HepG2 (cell line): ENCODE results near the gene RNF150. TPM values are rescaled to one million over a fixed set of nuclear protein-coding genes. Genes with fewer than 3 reads are reported as not detected.

Experiments
- ATAC-seq: fragments of 200-7000 bp; cut with Tn5 transposase; 3 replicates; pipeline ENCODE4 v1.9.1; 2020; ENCODE audit warnings: mild to moderate bottlenecking, moderate library complexity
- BruUV-seq: library from RNA; stranded (reverse); fragments of 400-500 nt; replicated peaks from 2 replicates; lab custom pipeline; 2021; lab: Mats Ljungman, UMichigan
- CTCF ChIA-PET: fragments of 300-600 bp; formaldehyde crosslinking; extraction: SDS; loops from one replicate; lab custom pipeline; 2021; ENCODE audit warnings: low total read pairs, inconsistent platforms, low intra/inter-chr PET ratio; lab: Yijun Ruan, JAX
- POLR2A ChIA-PET: fragments of 350-600 bp; sonication (Branson Sonifier 250); formaldehyde crosslinking; loops from one replicate; lab custom pipeline; 2020; ENCODE audit warnings: antibody characterized with exemption, inconsistent platforms; lab: Yijun Ruan, JAX
- DNase-seq: peaks from one replicate; pipeline ENCODE4 v3.0.0-alpha.2; 2015; ENCODE audit warnings: low spot score
- FAIRE-seq: peaks from 3 replicates; lab custom pipeline; 2011; peaks lifted over from hg19 to GRCh38; lab: Jason Lieb, UNC
- H2AFZ ChIP-seq: one replicate; pipeline ENCODE4 v1.6.1; 2011; ENCODE audit warnings: low read length, inconsistent platforms
- H3K27ac ChIP-seq: fragments of 300-600 bp; 3 replicates; pipeline ENCODE4 v1.8.0; 2011; ENCODE audit warnings: mixed run types, mild to moderate bottlenecking, mixed read lengths, low read length, inconsistent platforms; ENCODE audit not compliant: insufficient read depth; ENCODE audit errors: extremely low read length
- H3K27me3 ChIP-seq, 2 experiments: fragments of 200-600 bp in 1 of 2; 2 replicates in 1 of 2; 3 replicates in 1 of 2; pipeline versions ENCODE4 v1.6.0 to v1.8.0; 2011; ENCODE audit warnings: low read length in 2 of 2, mild to moderate bottlenecking in 2 of 2, moderate library complexity in 2 of 2, inconsistent platforms in 1 of 2; ENCODE audit not compliant: insufficient read depth in 2 of 2, control insufficient read depth in 1 of 2
- H3K36me3 ChIP-seq, 2 experiments: fragments of 200-600 bp in 1 of 2; replicated peaks in 1 of 2; 2 replicates in 1 of 2; 3 replicates in 1 of 2; pipeline versions ENCODE4 v1.5.1 to v1.8.0; 2011; ENCODE audit warnings: low read length in 2 of 2, inconsistent platforms in 1 of 2; ENCODE audit not compliant: insufficient read depth in 2 of 2, control insufficient read depth in 1 of 2
- H3K4me1 ChIP-seq: 2 replicates; pipeline ENCODE4 v1.5.1; 2012; ENCODE audit warnings: low read length, inconsistent platforms; ENCODE audit not compliant: insufficient read depth
- H3K4me2 ChIP-seq: 2 replicates; pipeline ENCODE4 v1.6.0; 2011; ENCODE audit warnings: low read depth, low read length, inconsistent platforms
- H3K4me3 ChIP-seq, 3 experiments: fragments of 200-600 bp in 1 of 3; sonication (generic), shearing (Covaris generic) in 1 of 3; replicated peaks in 1 of 3; 2 replicates each; pipeline ENCODE4 v1.5.1; 2011 to 2016; ENCODE audit warnings: low read length in 3 of 3, inconsistent platforms in 2 of 3, low read depth in 2 of 3, mild to moderate bottlenecking in 2 of 3, control low read depth in 1 of 3, mixed read lengths in 1 of 3; ENCODE audit not compliant: insufficient read depth in 1 of 3
- H3K79me2 ChIP-seq: one replicate; pipeline ENCODE4 v1.6.1; 2011; ENCODE audit warnings: low read length, inconsistent platforms; ENCODE audit not compliant: insufficient read depth
- H3K9ac ChIP-seq: 2 replicates; pipeline ENCODE4 v1.6.0; 2011; ENCODE audit warnings: mild to moderate bottlenecking, low read depth, low read length, inconsistent platforms; ENCODE audit not compliant: insufficient read depth
- H3K9me3 ChIP-seq: 2 replicates; pipeline ENCODE4 v1.5.1; 2012; ENCODE audit warnings: mild to moderate bottlenecking, low read length
- H4K20me1 ChIP-seq: 2 replicates; pipeline ENCODE4 v1.6.0; 2011; ENCODE audit warnings: inconsistent platforms, mild to moderate bottlenecking, low read length, moderate library complexity; ENCODE audit not compliant: insufficient read depth
- CBX5 ChIP-seq: sonication (generic); formaldehyde crosslinking; IDR thresholded peaks from 2 replicates; pipeline ENCODE4 v1.4.0; 2020; ENCODE audit warnings: missing genetic modification reagents, borderline replicate concordance
- MED8 ChIP-seq: sonication (generic); formaldehyde crosslinking; IDR thresholded peaks from 2 replicates; pipeline ENCODE4 v1.8.1; 2023; ENCODE audit warnings: mild to moderate bottlenecking, missing genetic modification reagents; ENCODE audit not compliant: insufficient replicate concordance
- MIER3 ChIP-seq: IDR thresholded peaks from 2 replicates; pipeline ENCODE4 v1.6.1; 2016; ENCODE audit warnings: missing compliant biosample characterization, borderline replicate concordance
- PRDM4 ChIP-seq: sonication (generic); formaldehyde crosslinking; IDR thresholded peaks from 2 replicates; pipeline ENCODE4 v1.9.0; 2021; ENCODE audit warnings: missing genetic modification reagents, borderline replicate concordance
- ZBTB3 ChIP-seq: sonication (generic); formaldehyde crosslinking; IDR thresholded peaks from 2 replicates; pipeline ENCODE4 v1.4.0; 2020; ENCODE audit warnings: low read depth, mild to moderate bottlenecking, moderate library complexity, missing genetic modification reagents, borderline replicate concordance
- ZBTB33 ChIP-seq: sonication (generic); formaldehyde crosslinking; IDR thresholded peaks from 2 replicates; pipeline ENCODE4 v1.4.0; 2020; ENCODE audit warnings: missing genetic modification reagents
- ZKSCAN5 ChIP-seq: sonication (generic); formaldehyde crosslinking; IDR thresholded peaks from 2 replicates; pipeline ENCODE4 v1.5.1; 2020; ENCODE audit warnings: mild to moderate bottlenecking, missing genetic modification reagents
- ZNF17 ChIP-seq: sonication (generic); formaldehyde crosslinking; IDR thresholded peaks from 2 replicates; pipeline ENCODE4 v1.5.0; 2020; ENCODE audit warnings: mild to moderate bottlenecking, missing genetic modification reagents
- ZNF614 ChIP-seq: IDR thresholded peaks from 2 replicates; pipeline ENCODE4 v1.6.1; 2018; ENCODE audit warnings: missing biosample characterization, missing genetic modification reagents, inconsistent platforms, borderline replicate concordance
- ZNF800 ChIP-seq: sonication (generic); formaldehyde crosslinking; IDR thresholded peaks from 2 replicates; pipeline ENCODE4 v1.4.0; 2020; ENCODE audit warnings: missing genetic modification reagents
- WGBS: methylation state at CpG from one replicate; pipeline ENCODE4 v1.1.6; 2017; ENCODE audit warnings: low lambda C conversion rate; 5-methylcytosine and 5-hydroxymethylcytosine counted together
- in situ Hi-C: cut with HindIII; loops from 2 replicates; pipeline ENCODE4 v1.10.0; 2017; ENCODE audit warnings: low pct_unique_long_range_greater_than_20kb; ENCODE audit not compliant: extremely low pct_ligation_motif_present
- intact Hi-C: fragments of 100-400 bp; cut with micrococcal nuclease; formaldehyde crosslinking; loops from one replicate; pipeline ENCODE4 v1.10.0; 2022; ENCODE audit not compliant: unreplicated experiment
- polyA plus RNA-seq, 8 experiments: library from polyadenylated mRNA; depleted of rRNA in 3 of 8; stranded (reverse) in 7 of 8; unstranded in 1 of 8; fragments of >200 nt; fragmentation: Illumina TruSeq in 4 of 8; extraction: Trizol in 4 of 8; gene quantifications; 2 replicates each; pipeline versions ENCODE4 v1.2.1 to v1.2.3, GENCODE V29; 2011 to 2016; ENCODE audit warnings: low read depth in 4 of 8, missing spikeins in 1 of 8, mixed read lengths in 1 of 8; ENCODE audit not compliant: insufficient read depth in 1 of 8
- total RNA-seq, 5 experiments: library from RNA; depleted of rRNA; stranded (reverse); fragments of >200 nt; fragmentation: Illumina TruSeq; extraction: Trizol; gene quantifications; 2 replicates each; pipeline ENCODE4 v1.2.3, GENCODE V29; 2016; ENCODE audit warnings: low read depth in 1 of 5

The RNF150 gene
- total and polyA plus RNA-seq, 2 of the 13 experiments (the other 11 are each of a cell fraction or from before 2014, with no cell fraction given), result 0.02 to 0.03 TPM

GRCh38 chr4:140940589-140940988 is 192.7 kb downstream of the RNF150 start:
- FAIRE-seq, result no peak
- in situ Hi-C loops, result no loop called here
- BruUV-seq, result no TSS peak
- Histone ChIP-seq H3K79me2 (no peaks in the 10 kb centered on the region), H2AFZ (no peak overlapping the region), H3K9ac (no peak overlapping the region), H3K27ac (no peak overlapping the region), H3K9me3 (no peaks in the 10 kb centered on the region), H3K4me2 (no peak overlapping the region), H3K36me3 (no peaks in the 10 kb centered on the region), H3K4me3 (no peak overlapping the region), H3K27me3 (no peaks in the 10 kb centered on the region), H3K4me1 (no peaks in the 10 kb centered on the region), H4K20me1 (no peaks in the 10 kb centered on the region)
- no peak for DNase-seq
- TF ChIP-seq ZNF17 (CRISPR knock-in tag) (no peak), ZNF614 (CRISPR knock-in tag) (no peak), ZBTB33 (CRISPR knock-in tag) (no peak), CBX5 (CRISPR knock-in tag) (no peak), MED8 (CRISPR knock-in tag) (no peak), MIER3 (CRISPR knock-in tag) (no peak)
- CTCF ChIA-PET, result no interaction called here
- POLR2A ChIA-PET, result no interaction called here
- no peak for ATAC-seq
- 0% methylated on average over 1 of the region's 2 CpGs for WGBS
- intact Hi-C loops, result no loop called here

GRCh38 chr4:140937866-140938265 is 195.4 kb downstream of the RNF150 start:
- CTCF ChIA-PET, result no interaction called here
- Histone ChIP-seq H4K20me1 (no peaks in the 10 kb centered on the region), H2AFZ (no peak overlapping the region), H3K4me2 (no peak overlapping the region), H3K9me3 (no peaks in the 10 kb centered on the region), H3K4me3 (no peak overlapping the region), H3K27ac (no peak overlapping the region), H3K27me3 (no peaks in the 10 kb centered on the region), H3K4me1 (no peaks in the 10 kb centered on the region), H3K9ac (no peak overlapping the region), H3K79me2 (no peaks in the 10 kb centered on the region), H3K36me3 (no peaks in the 10 kb centered on the region)
- BruUV-seq, result no TSS peak
- in situ Hi-C loops, result no loop called here
- TF ChIP-seq ZNF800 (no peak), PRDM4 (no peak), ZKSCAN5 (CRISPR knock-in tag) (no peak), ZBTB3 (CRISPR knock-in tag) (no peak)
- ATAC-seq, result no peak
- intact Hi-C loops, result no loop called here
- no peak for FAIRE-seq
- DNase-seq, result no peak
- POLR2A ChIA-PET, result no interaction called here
- WGBS, result 26% methylated on average over 6 of the region's 6 CpGs
